Endothelial cell of umbilical vein (primary cell): Measurements from ENCODE around the gene GPHA2. TPM values are rescaled to one million over a fixed set of nuclear protein-coding genes. Genes with fewer than 3 reads are reported as not detected.

Experiments used
- BruUV-seq: library from RNA; stranded (reverse); fragments of 400-500 nt; replicated peaks from 2 replicates; lab custom pipeline; 2021; lab: Mats Ljungman, UMichigan
- CTCF ChIA-PET: fragments of 300-600, 350-600 bp; sonication (Branson Sonifier 250); formaldehyde crosslinking; loops from one replicate; lab custom pipeline; 2021; ENCODE audit warnings: antibody characterized with exemption, inconsistent platforms; lab: Charles Lee
- POLR2A ChIA-PET: fragments of 300-600, 350-600 bp; sonication (Branson Sonifier 250); formaldehyde crosslinking; loops from one replicate; lab custom pipeline; 2021; ENCODE audit warnings: antibody characterized with exemption, inconsistent platforms; lab: Charles Lee
- DNase-seq: peaks from one replicate; pipeline ENCODE4 v3.0.0-alpha.2; 2011; ENCODE audit warnings: low read depth, low spot score
- FAIRE-seq: peaks from 2 replicates; lab custom pipeline; 2011; peaks lifted over from hg19 to GRCh38; lab: Jason Lieb, UNC
- H2AFZ ChIP-seq: 2 replicates; pipeline ENCODE4 v1.6.0; 2012; ENCODE audit warnings: low read depth, low read length, control low read depth, inconsistent platforms
- H3K27ac ChIP-seq: 2 replicates; pipeline ENCODE4 v1.5.1; 2011; ENCODE audit warnings: low read depth, mild to moderate bottlenecking, control low read depth, low read length, moderate library complexity; ENCODE audit not compliant: insufficient read depth
- H3K27me3 ChIP-seq, 2 experiments: 2 replicates each; pipeline versions ENCODE4 v1.6.0 to v1.6.1; 2011; ENCODE audit warnings: low read length in 2 of 2, mixed read lengths in 1 of 2; ENCODE audit not compliant: control insufficient read depth in 2 of 2, insufficient read depth in 2 of 2
- H3K36me3 ChIP-seq, 2 experiments: 2 replicates in 1 of 2; 3 replicates in 1 of 2; pipeline ENCODE4 v1.5.1; 2011; ENCODE audit warnings: low read length in 2 of 2, mild to moderate bottlenecking in 1 of 2, moderate library complexity in 1 of 2; ENCODE audit not compliant: control insufficient read depth in 2 of 2, insufficient read depth in 2 of 2; ENCODE audit errors: extremely low read depth in 1 of 2
- H3K4me1 ChIP-seq: 3 replicates; pipeline ENCODE4 v1.5.1; 2011; ENCODE audit warnings: mild to moderate bottlenecking, low read length; ENCODE audit not compliant: control insufficient read depth, insufficient read depth; ENCODE audit errors: extremely low read depth
- H3K4me2 ChIP-seq: 2 replicates; pipeline ENCODE4 v1.6.1; 2011; ENCODE audit warnings: low read length, control low read depth, mixed read lengths; ENCODE audit not compliant: insufficient read depth
- H3K4me3 ChIP-seq, 3 experiments: fragments of 200-600 bp in 1 of 3; sonication (generic), shearing (Covaris generic) in 1 of 3; replicated peaks in 1 of 3; 2 replicates each; pipeline ENCODE4 v1.5.1; 2011 to 2016; ENCODE audit warnings: control low read depth in 3 of 3, low read length in 3 of 3, mild to moderate bottlenecking in 2 of 3, inconsistent platforms in 1 of 3, low read depth in 1 of 3, moderate library complexity in 1 of 3; ENCODE audit not compliant: insufficient read depth in 1 of 3
- H3K79me2 ChIP-seq: 2 replicates; pipeline ENCODE4 v1.6.0; 2012; ENCODE audit warnings: low read length, inconsistent platforms; ENCODE audit not compliant: control insufficient read depth, insufficient read depth
- H3K9ac ChIP-seq: replicated peaks from 2 replicates; pipeline ENCODE3; 2011; ENCODE audit warnings: low read length, control low read depth; ENCODE audit not compliant: insufficient read depth; ENCODE audit errors: extremely low read depth
- H3K9me1 ChIP-seq: replicated peaks from 3 replicates; pipeline ENCODE4 v1.6.0; 2011; ENCODE audit warnings: mild to moderate bottlenecking, low read length; ENCODE audit not compliant: control insufficient read depth, insufficient read depth; ENCODE audit errors: extremely low read depth
- H3K9me3 ChIP-seq: replicated peaks from 2 replicates; pipeline ENCODE4 v1.5.1; 2012; ENCODE audit warnings: low read length, inconsistent platforms; ENCODE audit not compliant: control insufficient read depth, insufficient read depth
- H4K20me1 ChIP-seq: replicated peaks from 2 replicates; pipeline ENCODE3; 2011; ENCODE audit warnings: mild to moderate bottlenecking, low read length; ENCODE audit not compliant: control insufficient read depth, insufficient read depth; ENCODE audit errors: extremely low read depth
- EZH2 ChIP-seq: IDR thresholded peaks from 2 replicates; pipeline ENCODE4 v1.6.1; 2012; ENCODE audit warnings: borderline replicate concordance, low read depth, mild to moderate bottlenecking, moderate library complexity, low read length, inconsistent platforms; ENCODE audit not compliant: severe bottlenecking
- FOS ChIP-seq: IDR thresholded peaks from 2 replicates; pipeline ENCODE4 v1.6.1; 2011; ENCODE audit warnings: mild to moderate bottlenecking, low read length, moderate library complexity, borderline replicate concordance; ENCODE audit not compliant: insufficient read depth
- GATA2 ChIP-seq: IDR thresholded peaks from 2 replicates; pipeline ENCODE4 v1.7.0; 2011; ENCODE audit warnings: low read depth, mild to moderate bottlenecking, moderate library complexity, mixed read lengths, low read length; ENCODE audit not compliant: insufficient read length, insufficient read depth
- JUN ChIP-seq: IDR thresholded peaks from 2 replicates; pipeline ENCODE4 v1.6.1; 2011; ENCODE audit warnings: borderline replicate concordance, low read depth; ENCODE audit not compliant: insufficient read length, insufficient read depth
- MYC ChIP-seq: IDR thresholded peaks from one replicate; pipeline ENCODE4 v1.6.1; 2011; ENCODE audit warnings: mild to moderate bottlenecking, low read depth, low read length
- POLR2A ChIP-seq: IDR thresholded peaks from 2 replicates; pipeline ENCODE4 v1.6.1; 2012; ENCODE audit warnings: low read depth, mild to moderate bottlenecking, control low read depth, low read length
- POLR2AphosphoS5 ChIP-seq: IDR thresholded peaks from 2 replicates; pipeline ENCODE4 v1.6.1; 2012; ENCODE audit warnings: low read depth, mild to moderate bottlenecking, control low read depth, low read length, moderate library complexity; ENCODE audit not compliant: insufficient read depth
- dilution Hi-C: fragments of 300-500 bp; cut with MboI; formaldehyde crosslinking; loops from one replicate; pipeline ENCODE4 v1.15.0; 2019; ENCODE audit warnings: low sequenced_read_pairs; ENCODE audit not compliant: extremely low pct_ligation_motif_present
- intact Hi-C: fragments of 100-400 bp; cut with micrococcal nuclease; formaldehyde crosslinking; loops from one replicate; pipeline ENCODE4 v1.10.0; 2022
- polyA plus RNA-seq, 4 experiments: library from polyadenylated mRNA; depleted of rRNA in 3 of 4; stranded (reverse) in 3 of 4; unstranded in 1 of 4; fragments of >200 nt; gene quantifications; 2 replicates each; pipeline versions ENCODE4 v1.2.1 to v1.2.3, GENCODE V29; 2011 to 2012; ENCODE audit warnings: missing spikeins in 1 of 4
- total RNA-seq: library from RNA; stranded (reverse); gene quantifications from 2 replicates; pipeline ENCODE4 v1.2.3, GENCODE V29; 2021
- TF ChIP-seq, protein P1 (sequence below), 2 donors: IDR thresholded peaks; 1 replicate in 1 of 2; 2 replicates in 1 of 2; pipeline ENCODE4 v1.5.1; 2011; ENCODE audit warnings: low read length in 2 of 2, mild to moderate bottlenecking in 2 of 2, moderate library complexity in 2 of 2, control low read depth in 1 of 2, inconsistent platforms in 1 of 2, low read depth in 1 of 2; ENCODE audit not compliant: insufficient read depth in 1 of 2; ENCODE audit errors: extremely low read depth in 1 of 2
- TF ChIP-seq, protein P2 (sequence below): IDR thresholded peaks from 2 replicates; pipeline ENCODE4 v1.6.1; 2011; ENCODE audit not compliant: insufficient read depth, insufficient read length

The GPHA2 gene
- total and polyA plus RNA-seq, 2 donors (not counting 3 experiments of a cell fraction or from before 2014, with no cell fraction given), result not detected

DNA sequence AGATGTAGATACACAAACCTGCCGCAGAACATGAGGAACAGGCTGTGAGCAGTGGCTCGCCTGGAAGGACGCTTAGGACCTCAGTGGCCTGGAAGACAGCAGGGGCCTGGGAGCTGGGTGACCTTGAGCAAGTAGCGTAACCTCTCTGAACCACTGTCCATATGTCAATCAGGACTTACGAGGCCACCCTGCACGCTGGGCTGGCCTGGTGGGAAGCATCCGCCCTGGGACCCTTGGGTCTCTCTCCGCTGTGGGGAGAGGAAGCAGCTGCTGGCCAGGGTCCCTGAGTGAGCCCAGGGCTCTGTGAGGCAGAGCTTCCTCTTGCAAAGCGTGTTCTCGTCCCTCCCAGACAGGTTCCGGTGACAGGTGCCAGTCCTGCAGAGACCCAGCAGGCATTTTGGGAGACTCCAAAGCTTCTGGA, 43.3 kb downstream of the GPHA2 start:
- DNase-seq (no peak), FAIRE-seq (no peak)
- Histone ChIP-seq H3K4me3 (no peak overlapping the region), H3K4me2 (no peak overlapping the region), H3K9me3 (no peaks in the 10 kb centered on the region), H3K9me1 (no peaks in the 10 kb centered on the region), H4K20me1 (no peaks in the 10 kb centered on the region), H3K79me2 (no peaks in the 10 kb centered on the region), H2AFZ (no peak overlapping the region), H3K27ac (no peak overlapping the region), H3K4me1 (peaks cover 3% of the 10 kb centered on the region), H3K9ac (no peak overlapping the region), H3K27me3 (no peaks in the 10 kb centered on the region), H3K36me3 (peaks cover 0 to 8% of the 10 kb centered on the region in 2 experiments)
- dilution Hi-C loops, result loop anchor here (10.0 kb wide), 1 partner anchor 48 kb away; the partner anchor contains the start of gene CDC42BPG
- ChIA-PET POLR2A (no interaction called here), CTCF (interaction anchor here (0.9 to 9.4 kb wide), 5 partner anchors 16 to 45 kb away, joined by 3 to 168 read pairs (median 5); partner anchors contain the start of gene CDC42BPG)
- intact Hi-C loops, result no loop called here
- no peak for TF ChIP-seq POLR2AphosphoS5
- BruUV-seq, result no TSS peak

DNA sequence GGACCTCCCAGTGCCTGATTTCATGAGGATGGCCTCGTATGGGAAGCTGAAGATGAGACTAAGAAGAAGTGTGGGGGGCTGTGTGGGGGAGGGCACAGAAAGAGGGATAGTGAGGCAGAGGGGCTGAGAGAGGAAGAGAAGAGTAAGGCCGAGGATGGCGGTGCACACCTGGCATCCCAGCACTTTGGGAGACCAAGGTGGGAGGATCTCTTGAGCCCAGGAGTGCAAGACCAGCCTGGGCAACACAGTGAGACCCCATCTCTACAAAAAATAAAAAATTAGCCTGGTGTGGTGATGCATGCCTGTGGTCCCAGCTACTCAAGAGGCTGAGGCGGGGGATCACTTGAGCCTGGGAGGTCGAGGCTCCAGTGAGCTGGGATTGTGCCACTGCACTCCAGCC, 43.8 kb downstream of the GPHA2 start:
- no TSS peak for BruUV-seq

More for the DNA sequence above, 43.8 kb downstream of the GPHA2 start:
- DNase-seq (no peak), FAIRE-seq (no peak)
- H3K27ac ChIP-seq, result no peak overlapping the region
- no peak overlapping the region for H3K9ac ChIP-seq
- H3K36me3 ChIP-seq, result peaks cover 0 to 7% of the 10 kb centered on the region in 2 experiments
- no peak for TF ChIP-seq JUN
- no peak for TF ChIP-seq MYC
- TF ChIP-seq, protein P1, sequence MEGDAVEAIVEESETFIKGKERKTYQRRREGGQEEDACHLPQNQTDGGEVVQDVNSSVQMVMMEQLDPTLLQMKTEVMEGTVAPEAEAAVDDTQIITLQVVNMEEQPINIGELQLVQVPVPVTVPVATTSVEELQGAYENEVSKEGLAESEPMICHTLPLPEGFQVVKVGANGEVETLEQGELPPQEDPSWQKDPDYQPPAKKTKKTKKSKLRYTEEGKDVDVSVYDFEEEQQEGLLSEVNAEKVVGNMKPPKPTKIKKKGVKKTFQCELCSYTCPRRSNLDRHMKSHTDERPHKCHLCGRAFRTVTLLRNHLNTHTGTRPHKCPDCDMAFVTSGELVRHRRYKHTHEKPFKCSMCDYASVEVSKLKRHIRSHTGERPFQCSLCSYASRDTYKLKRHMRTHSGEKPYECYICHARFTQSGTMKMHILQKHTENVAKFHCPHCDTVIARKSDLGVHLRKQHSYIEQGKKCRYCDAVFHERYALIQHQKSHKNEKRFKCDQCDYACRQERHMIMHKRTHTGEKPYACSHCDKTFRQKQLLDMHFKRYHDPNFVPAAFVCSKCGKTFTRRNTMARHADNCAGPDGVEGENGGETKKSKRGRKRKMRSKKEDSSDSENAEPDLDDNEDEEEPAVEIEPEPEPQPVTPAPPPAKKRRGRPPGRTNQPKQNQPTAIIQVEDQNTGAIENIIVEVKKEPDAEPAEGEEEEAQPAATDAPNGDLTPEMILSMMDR (IDR thresholded peaks at IDR 0.05; ENCODE audit: extremely low read depth in 1 of 2, insufficient read depth in 1 of 2, low read depth in 1 of 2, low read length in 2 of 2), result no peak
- TF ChIP-seq POLR2A, result no peak
- no peak for TF ChIP-seq EZH2
- TF ChIP-seq GATA2, result no peak
- no peak for TF ChIP-seq FOS
- TF ChIP-seq, protein P2, sequence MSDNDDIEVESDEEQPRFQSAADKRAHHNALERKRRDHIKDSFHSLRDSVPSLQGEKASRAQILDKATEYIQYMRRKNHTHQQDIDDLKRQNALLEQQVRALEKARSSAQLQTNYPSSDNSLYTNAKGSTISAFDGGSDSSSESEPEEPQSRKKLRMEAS, result no peak
- TF ChIP-seq POLR2AphosphoS5, result no peak
- no peak overlapping the region for H2AFZ ChIP-seq
- H3K27me3 ChIP-seq, result no peaks in the 10 kb centered on the region
- no peak overlapping the region for H3K4me3 ChIP-seq
- intact Hi-C loops, result no loop called here
- H3K9me3 ChIP-seq, result no peaks in the 10 kb centered on the region
- dilution Hi-C loops, result loop anchor here (10.0 kb wide), 1 partner anchor 47 kb away; the partner anchor contains the start of gene CDC42BPG
- no peaks in the 10 kb centered on the region for H4K20me1 ChIP-seq
- POLR2A ChIA-PET, result no interaction called here
- CTCF ChIA-PET, result interaction anchor here (0.9 to 9.4 kb wide), 5 partner anchors 15 to 44 kb away, joined by 3 to 168 read pairs (median 5); partner anchors contain the start of gene CDC42BPG
- no peak overlapping the region for H3K4me2 ChIP-seq
- H3K4me1 ChIP-seq, result peaks cover 3% of the 10 kb centered on the region
- H3K79me2 ChIP-seq, result no peaks in the 10 kb centered on the region
- no peaks in the 10 kb centered on the region for H3K9me1 ChIP-seq
